Body of pancreas (tissue), 4 donors: Measurements from ENCODE around the gene LDHAL6A.

ENCODE experiments used
- POLR2A ChIP-seq, 3 donors: fragments of 450-650 bp; IDR thresholded peaks; one replicate each; pipeline ENCODE4 v1.6.1; 2016; ENCODE audit warnings: antibody characterized with exemption in 3 of 3, mild to moderate bottlenecking in 2 of 3
- TF ChIP-seq, protein P1 (sequence below), 7 experiments: fragments of 450-650 bp in 4 of 7; fragments of 200-600 bp in 3 of 7; sonication (generic) in 3 of 7; IDR thresholded peaks; one replicate each; pipeline ENCODE4 v1.5.1; 2016 to 2019; ENCODE audit warnings: antibody characterized with exemption in 7 of 7

DNA sequence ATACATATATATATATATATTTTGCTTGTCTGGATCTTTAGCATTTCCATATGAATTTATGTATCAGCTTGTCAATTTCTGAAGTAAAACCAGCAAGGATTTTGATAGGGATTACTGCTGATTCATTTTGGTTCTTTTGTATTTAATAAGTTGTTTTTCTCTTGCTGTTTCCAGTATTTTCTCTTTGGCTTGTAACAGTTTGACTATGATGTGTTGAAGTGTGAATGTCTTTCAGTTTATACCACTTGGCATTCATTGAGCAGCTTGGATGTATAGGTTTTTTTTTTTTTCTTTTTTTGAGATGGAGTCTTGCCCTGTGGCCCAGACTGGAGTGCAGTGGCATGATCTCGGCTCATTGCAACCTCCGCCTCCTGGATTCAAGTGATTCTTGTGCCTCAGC, 12.4 kb downstream of the LDHAL6A start:
- TF ChIP-seq, protein P1, sequence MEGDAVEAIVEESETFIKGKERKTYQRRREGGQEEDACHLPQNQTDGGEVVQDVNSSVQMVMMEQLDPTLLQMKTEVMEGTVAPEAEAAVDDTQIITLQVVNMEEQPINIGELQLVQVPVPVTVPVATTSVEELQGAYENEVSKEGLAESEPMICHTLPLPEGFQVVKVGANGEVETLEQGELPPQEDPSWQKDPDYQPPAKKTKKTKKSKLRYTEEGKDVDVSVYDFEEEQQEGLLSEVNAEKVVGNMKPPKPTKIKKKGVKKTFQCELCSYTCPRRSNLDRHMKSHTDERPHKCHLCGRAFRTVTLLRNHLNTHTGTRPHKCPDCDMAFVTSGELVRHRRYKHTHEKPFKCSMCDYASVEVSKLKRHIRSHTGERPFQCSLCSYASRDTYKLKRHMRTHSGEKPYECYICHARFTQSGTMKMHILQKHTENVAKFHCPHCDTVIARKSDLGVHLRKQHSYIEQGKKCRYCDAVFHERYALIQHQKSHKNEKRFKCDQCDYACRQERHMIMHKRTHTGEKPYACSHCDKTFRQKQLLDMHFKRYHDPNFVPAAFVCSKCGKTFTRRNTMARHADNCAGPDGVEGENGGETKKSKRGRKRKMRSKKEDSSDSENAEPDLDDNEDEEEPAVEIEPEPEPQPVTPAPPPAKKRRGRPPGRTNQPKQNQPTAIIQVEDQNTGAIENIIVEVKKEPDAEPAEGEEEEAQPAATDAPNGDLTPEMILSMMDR (IDR thresholded peaks at IDR 0.05) = no peak
- no peak for TF ChIP-seq POLR2A (IDR thresholded peaks at IDR 0.05)
